Peyer's patch (tissue), 4 donors: ENCODE results near the gene ACLY.

Source experiments
- CTCF ChIP-seq, 6 experiments: fragments of 450-650 bp in 4 of 6; fragments of 200-600 bp in 2 of 6; sonication (generic) in 1 of 6; IDR thresholded peaks; one replicate each; pipeline ENCODE4 v1.5.1; 2017 to 2019; ENCODE audit warnings: antibody characterized with exemption in 6 of 6, mild to moderate bottlenecking in 3 of 6, moderate library complexity in 1 of 6
- POLR2A ChIP-seq, 2 donors: fragments of 450-650 bp; IDR thresholded peaks; one replicate each; pipeline ENCODE4 v1.5.1; 2017; ENCODE audit warnings: antibody characterized with exemption in 2 of 2, mild to moderate bottlenecking in 2 of 2, moderate library complexity in 2 of 2

GRCh38 chr17:41935641-41936040 lies 16.9 kb upstream of the ACLY start:
- TF ChIP-seq CTCF (IDR thresholded peaks at IDR 0.05) (no peak), POLR2A (IDR thresholded peaks at IDR 0.05) (no peak)
